Fibroblast of lung (primary cell): ENCODE measurements around the gene TRAPPC2L. TPM values are rescaled to one million over a fixed set of nuclear protein-coding genes. Genes with fewer than 3 reads are reported as not detected.

Experiments used
- DNase-seq, 2 donors: peaks; one replicate each; pipeline versions ENCODE4 v3.0.0 to v3.0.0-alpha.2; 2010; ENCODE audit warnings: low read depth in 2 of 2
- H2AFZ ChIP-seq: 2 replicates; pipeline ENCODE4 v1.5.1; 2012; ENCODE audit warnings: low read length, control low read depth, inconsistent platforms
- H3K27ac ChIP-seq: 2 replicates; pipeline ENCODE4 v1.5.1; 2011; ENCODE audit warnings: low read length, control low read depth; ENCODE audit not compliant: insufficient read depth
- H3K27me3 ChIP-seq: 2 replicates; pipeline ENCODE4 v1.5.1; 2011; ENCODE audit warnings: mild to moderate bottlenecking, low read length; ENCODE audit not compliant: control insufficient read depth, insufficient read depth
- H3K36me3 ChIP-seq: 2 replicates; pipeline ENCODE4 v1.5.1; 2011; ENCODE audit warnings: low read length; ENCODE audit not compliant: control insufficient read depth, insufficient read depth
- H3K4me1 ChIP-seq: 2 replicates; pipeline ENCODE4 v1.5.1; 2011; ENCODE audit warnings: low read length; ENCODE audit not compliant: control insufficient read depth, insufficient read depth; ENCODE audit errors: extremely low read depth
- H3K4me2 ChIP-seq: 2 replicates; pipeline ENCODE4 v1.5.1; 2011; ENCODE audit warnings: low read length, control low read depth; ENCODE audit not compliant: insufficient read depth; ENCODE audit errors: extremely low read depth
- H3K4me3 ChIP-seq, 4 experiments: fragments of 200-600 bp in 1 of 4; sonication (generic) in 1 of 4; replicated peaks in 1 of 4; 2 replicates each; pipeline ENCODE4 v1.5.1; 2011 to 2016; ENCODE audit warnings: low read length in 4 of 4, low read depth in 3 of 4, mild to moderate bottlenecking in 3 of 4, control low read depth in 2 of 4, inconsistent platforms in 1 of 4, mixed read lengths in 1 of 4; ENCODE audit not compliant: insufficient read depth in 1 of 4; ENCODE audit errors: control extremely low read depth in 1 of 4
- H3K79me2 ChIP-seq: 2 replicates; pipeline ENCODE4 v1.5.1; 2012; ENCODE audit warnings: mild to moderate bottlenecking, low read length, inconsistent platforms; ENCODE audit not compliant: control insufficient read depth, insufficient read depth
- H3K9ac ChIP-seq: 2 replicates; pipeline ENCODE4 v1.5.1; 2011; ENCODE audit warnings: mild to moderate bottlenecking, low read length, control low read depth; ENCODE audit not compliant: insufficient read depth
- H3K9me3 ChIP-seq: 2 replicates; pipeline ENCODE4 v1.5.1; 2012; ENCODE audit warnings: low read depth, low read length; ENCODE audit not compliant: control insufficient read depth, insufficient read depth
- H4K20me1 ChIP-seq: 2 replicates; pipeline ENCODE4 v1.5.1; 2011; ENCODE audit warnings: low read length; ENCODE audit not compliant: control insufficient read depth, insufficient read depth; ENCODE audit errors: extremely low read depth
- EZH2 ChIP-seq: IDR thresholded peaks from 2 replicates; pipeline ENCODE4 v1.5.1; 2012; ENCODE audit warnings: low read length, control low read depth, mild to moderate bottlenecking; ENCODE audit errors: missing control alignments
- polyA plus RNA-seq, 2 donors: library from polyadenylated mRNA; depleted of rRNA in 1 of 2; stranded (reverse) in 1 of 2; unstranded in 1 of 2; fragments of >200 nt; gene quantifications; 2 replicates each; pipeline ENCODE4 v1.2.1, GENCODE V29; 2011 to 2012; ENCODE audit warnings: missing spikeins in 1 of 2
- total RNA-seq: library from RNA; depleted of rRNA; stranded (reverse); fragments of >200 nt; gene quantifications from 2 replicates; pipeline ENCODE4 v1.2.1, GENCODE V29; 2014
- TF ChIP-seq, protein P1 (sequence below), 2 donors: IDR thresholded peaks in 1 of 2; conservative IDR thresholded peaks in 1 of 2; 1 replicate in 1 of 2; 2 replicates in 1 of 2; pipeline ENCODE4 v1.5.1; 2011 to 2012; ENCODE audit warnings: low read length in 2 of 2, control low read depth in 1 of 2, inconsistent platforms in 1 of 2, low read depth in 1 of 2, mild to moderate bottlenecking in 1 of 2

The TRAPPC2L gene
- total and polyA plus RNA-seq, 2 donors (not counting 1 experiment from before 2014, with no cell fraction given) = 47.7 to 63.7 TPM

- peaks cover 12% of the 10 kb centered on the region for H3K27me3 ChIP-seq
- no peak overlapping the region for H2AFZ ChIP-seq
- no peaks in the 10 kb centered on the region for H3K4me1 ChIP-seq
- no peak overlapping the region for H3K27ac ChIP-seq
- TF ChIP-seq EZH2 = no peak
- TF ChIP-seq, protein P1, sequence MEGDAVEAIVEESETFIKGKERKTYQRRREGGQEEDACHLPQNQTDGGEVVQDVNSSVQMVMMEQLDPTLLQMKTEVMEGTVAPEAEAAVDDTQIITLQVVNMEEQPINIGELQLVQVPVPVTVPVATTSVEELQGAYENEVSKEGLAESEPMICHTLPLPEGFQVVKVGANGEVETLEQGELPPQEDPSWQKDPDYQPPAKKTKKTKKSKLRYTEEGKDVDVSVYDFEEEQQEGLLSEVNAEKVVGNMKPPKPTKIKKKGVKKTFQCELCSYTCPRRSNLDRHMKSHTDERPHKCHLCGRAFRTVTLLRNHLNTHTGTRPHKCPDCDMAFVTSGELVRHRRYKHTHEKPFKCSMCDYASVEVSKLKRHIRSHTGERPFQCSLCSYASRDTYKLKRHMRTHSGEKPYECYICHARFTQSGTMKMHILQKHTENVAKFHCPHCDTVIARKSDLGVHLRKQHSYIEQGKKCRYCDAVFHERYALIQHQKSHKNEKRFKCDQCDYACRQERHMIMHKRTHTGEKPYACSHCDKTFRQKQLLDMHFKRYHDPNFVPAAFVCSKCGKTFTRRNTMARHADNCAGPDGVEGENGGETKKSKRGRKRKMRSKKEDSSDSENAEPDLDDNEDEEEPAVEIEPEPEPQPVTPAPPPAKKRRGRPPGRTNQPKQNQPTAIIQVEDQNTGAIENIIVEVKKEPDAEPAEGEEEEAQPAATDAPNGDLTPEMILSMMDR (conservative IDR thresholded peaks at IDR 0.05 in 1 of 2, IDR thresholded peaks at IDR 0.05 in 1 of 2; ENCODE audit: low read depth in 1 of 2, low read length in 2 of 2) = no peak
- no peak overlapping the region for H3K9ac ChIP-seq
- no peaks in the 10 kb centered on the region for H3K9me3 ChIP-seq
- no peaks in the 10 kb centered on the region for H3K36me3 ChIP-seq
- no peaks in the 10 kb centered on the region for H4K20me1 ChIP-seq
- peak in 1 of 2 donors; percentile 5 for DNase-seq
- H3K79me2 ChIP-seq = no peaks in the 10 kb centered on the region
- H3K4me3 ChIP-seq = no peak overlapping the region
- no peak overlapping the region for H3K4me2 ChIP-seq
Observed at GRCh38 chr16:88869673-88869980, 12.7 kb downstream of the TRAPPC2L start.

- Histone ChIP-seq H2AFZ (no peak overlapping the region), H3K36me3 (no peaks in the 10 kb centered on the region), H3K27me3 (peaks cover 12% of the 10 kb centered on the region), H4K20me1 (no peaks in the 10 kb centered on the region), H3K4me1 (no peaks in the 10 kb centered on the region), H3K9ac (no peak overlapping the region), H3K27ac (no peak overlapping the region), H3K4me2 (no peak overlapping the region), H3K4me3 (no peak overlapping the region), H3K79me2 (no peaks in the 10 kb centered on the region), H3K9me3 (no peaks in the 10 kb centered on the region)
- no peak for DNase-seq
- TF ChIP-seq, protein P1 (conservative IDR thresholded peaks at IDR 0.05 in 1 of 2, IDR thresholded peaks at IDR 0.05 in 1 of 2; ENCODE audit: low read depth in 1 of 2, low read length in 2 of 2) = no peak
- no peak for TF ChIP-seq EZH2
Observed at GRCh38 chr16:88870608-88871348, 13.9 kb downstream of the TRAPPC2L start.

GRCh38 chr16:88871349-88871702 lies 14.4 kb downstream of the TRAPPC2L start:
- no peak overlapping the region for H3K4me3 ChIP-seq
- H3K27ac ChIP-seq = no peak overlapping the region
- H3K4me2 ChIP-seq = no peak overlapping the region
- H3K79me2 ChIP-seq = no peaks in the 10 kb centered on the region
- H3K4me1 ChIP-seq = no peaks in the 10 kb centered on the region
- no peak overlapping the region for H3K9ac ChIP-seq
- DNase-seq = no peak
- H3K9me3 ChIP-seq = no peaks in the 10 kb centered on the region
- H2AFZ ChIP-seq = no peak overlapping the region
- no peaks in the 10 kb centered on the region for H4K20me1 ChIP-seq
- TF ChIP-seq EZH2 = no peak
- TF ChIP-seq, protein P1 (conservative IDR thresholded peaks at IDR 0.05 in 1 of 2, IDR thresholded peaks at IDR 0.05 in 1 of 2; ENCODE audit: low read depth in 1 of 2, low read length in 2 of 2) = no peak
- H3K36me3 ChIP-seq = no peaks in the 10 kb centered on the region
- peaks cover 12% of the 10 kb centered on the region for H3K27me3 ChIP-seq
